Gastroesophageal sphincter (tissue), 3 donors: ENCODE data around the gene CTNND2.

Source experiments
- CTCF ChIP-seq, 4 experiments: fragments of 200-600 bp in 2 of 4; fragments of 450-650 bp in 2 of 4; sonication (generic) in 1 of 4; IDR thresholded peaks; one replicate each; pipeline ENCODE4 v1.5.1; 2017 to 2019; ENCODE audit warnings: antibody characterized with exemption in 4 of 4, mild to moderate bottlenecking in 2 of 4, moderate library complexity in 2 of 4
- EP300 ChIP-seq: sonication (generic); formaldehyde crosslinking; IDR thresholded peaks from one replicate; pipeline ENCODE4 v1.6.1; 2017; ENCODE audit warnings: antibody characterized with exemption, mild to moderate bottlenecking

GRCh38 chr5:11191673-11192072 is 712.6 kb downstream of the CTNND2 start:
- TF ChIP-seq CTCF (IDR thresholded peaks at IDR 0.05) (no peak), EP300 (no peak)
